Measurements from ENCODE around the gene PPARD.

GRCh38 chr6:35341557-35341956 lies 801 bp upstream of the PPARD start:
- TF ChIP-seq CTCF (IDR thresholded peaks at IDR 0.05 in 8 of 11, conservative IDR thresholded peaks at IDR 0.05 in 3 of 11): no peak
- TF ChIP-seq POLR2AphosphoS5 (IDR thresholded peaks at IDR 0.05): no peak
- TF ChIP-seq POLR2A (IDR thresholded peaks at IDR 0.05): no peak

Measured in spleen (tissue), 7 donors.